Osteocyte (in vitro differentiated cells): ENCODE results near the gene SH2D3A. TPM values are rescaled to one million over a fixed set of nuclear protein-coding genes. Genes with fewer than 3 reads are reported as not detected.
"Not testable (repeated sequence)": the region's sequence is repeated elsewhere in the genome, so short reads cannot be mapped to it uniquely, and the experiment has no call there.

Experiments used
- DNase-seq: peaks from one replicate; pipeline ENCODE4 v3.0.0; 2021; ENCODE audit warnings: mixed read lengths; ENCODE audit not compliant: unreplicated experiment; ENCODE audit errors: extremely low spot score
- H3K27ac Mint-ChIP-seq: one replicate; pipeline ENCODE4 v1.8.0; 2021; ENCODE audit warnings: mild to moderate bottlenecking, mixed read lengths; ENCODE audit not compliant: unreplicated experiment
- H3K27me3 Mint-ChIP-seq: one replicate; pipeline ENCODE4 v1.8.0; 2021; ENCODE audit warnings: mixed read lengths; ENCODE audit not compliant: unreplicated experiment
- H3K36me3 Mint-ChIP-seq: one replicate; pipeline ENCODE4 v1.8.0; 2021; ENCODE audit warnings: mixed read lengths; ENCODE audit not compliant: unreplicated experiment
- H3K4me1 Mint-ChIP-seq: one replicate; pipeline ENCODE4 v1.8.0; 2021; ENCODE audit warnings: mixed read lengths; ENCODE audit not compliant: unreplicated experiment
- H3K4me3 Mint-ChIP-seq: one replicate; pipeline ENCODE4 v1.8.0; 2021; ENCODE audit warnings: mild to moderate bottlenecking, moderate library complexity, mixed read lengths; ENCODE audit not compliant: unreplicated experiment
- H3K9me3 Mint-ChIP-seq: one replicate; pipeline ENCODE4 v1.8.0; 2021; ENCODE audit warnings: mixed read lengths; ENCODE audit not compliant: unreplicated experiment
- total RNA-seq: library from RNA; stranded (reverse); gene quantifications from 2 replicates; pipeline ENCODE4 v1.2.1, GENCODE V29; 2021
- TF ChIP-seq, protein P1 (sequence below): fragments of 200-600 bp; sonication (generic); IDR thresholded peaks from 2 replicates; pipeline ENCODE4 v1.5.0; 2021; ENCODE audit warnings: antibody characterized with exemption, mild to moderate bottlenecking, moderate library complexity

The SH2D3A gene
- total RNA-seq, 1 donor from 2014 or later, result not detected

DNA sequence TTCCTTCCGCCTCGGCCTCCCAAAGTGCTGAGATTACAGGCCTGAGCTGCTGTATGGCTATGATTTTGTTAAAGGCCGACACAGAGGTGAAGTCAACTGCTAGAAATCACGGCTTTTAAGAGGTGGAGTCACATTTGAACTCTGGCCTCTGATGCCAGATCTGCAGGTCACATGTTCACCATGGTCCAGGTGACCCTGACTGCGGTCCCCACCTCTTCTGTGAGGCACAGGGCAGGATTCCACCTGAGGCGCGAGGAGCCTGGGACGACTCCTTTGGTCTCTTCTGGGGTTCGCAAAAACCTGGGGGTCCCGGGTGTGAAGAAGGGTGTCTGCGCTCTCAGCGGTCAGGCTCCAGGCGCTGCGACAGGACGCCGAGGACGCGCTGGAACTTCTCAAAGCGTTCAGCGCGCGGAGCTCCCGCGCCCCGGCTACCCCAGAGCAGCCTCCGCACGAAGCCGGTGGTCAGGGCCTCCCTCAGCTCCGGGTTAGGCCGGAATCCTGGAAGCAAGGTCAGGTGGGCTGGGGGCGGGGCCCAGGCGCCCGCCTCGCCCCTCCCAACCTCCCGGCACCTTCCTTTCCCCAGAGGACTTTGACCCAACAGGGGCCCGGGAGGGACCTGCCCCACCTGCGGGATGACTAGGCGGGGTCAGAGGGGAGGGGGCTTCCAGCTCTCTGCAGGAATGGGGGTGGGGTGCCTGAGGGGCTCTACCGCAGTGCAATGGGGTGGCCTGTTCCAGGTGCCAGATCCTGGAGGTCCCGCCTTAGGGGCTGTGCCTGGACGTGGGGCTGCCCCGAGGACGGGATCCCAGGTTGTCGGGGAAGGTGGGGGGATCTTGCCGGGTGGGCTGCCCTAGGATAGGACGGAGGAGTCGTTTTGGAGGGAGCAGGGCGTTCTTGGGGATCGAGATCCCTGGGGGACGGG, 14.7 kb downstream of the SH2D3A start:
- Mint-ChIP-seq H3K36me3 (peaks cover 20% of the 10 kb centered on the region), H3K4me3 (peak overlapping the region; percentile 68), H3K4me1 (peaks cover 15% of the 10 kb centered on the region), H3K27me3 (no peaks in the 10 kb centered on the region), H3K9me3 (no peaks in the 10 kb centered on the region), H3K27ac (no peak overlapping the region)
- TF ChIP-seq, protein P1, sequence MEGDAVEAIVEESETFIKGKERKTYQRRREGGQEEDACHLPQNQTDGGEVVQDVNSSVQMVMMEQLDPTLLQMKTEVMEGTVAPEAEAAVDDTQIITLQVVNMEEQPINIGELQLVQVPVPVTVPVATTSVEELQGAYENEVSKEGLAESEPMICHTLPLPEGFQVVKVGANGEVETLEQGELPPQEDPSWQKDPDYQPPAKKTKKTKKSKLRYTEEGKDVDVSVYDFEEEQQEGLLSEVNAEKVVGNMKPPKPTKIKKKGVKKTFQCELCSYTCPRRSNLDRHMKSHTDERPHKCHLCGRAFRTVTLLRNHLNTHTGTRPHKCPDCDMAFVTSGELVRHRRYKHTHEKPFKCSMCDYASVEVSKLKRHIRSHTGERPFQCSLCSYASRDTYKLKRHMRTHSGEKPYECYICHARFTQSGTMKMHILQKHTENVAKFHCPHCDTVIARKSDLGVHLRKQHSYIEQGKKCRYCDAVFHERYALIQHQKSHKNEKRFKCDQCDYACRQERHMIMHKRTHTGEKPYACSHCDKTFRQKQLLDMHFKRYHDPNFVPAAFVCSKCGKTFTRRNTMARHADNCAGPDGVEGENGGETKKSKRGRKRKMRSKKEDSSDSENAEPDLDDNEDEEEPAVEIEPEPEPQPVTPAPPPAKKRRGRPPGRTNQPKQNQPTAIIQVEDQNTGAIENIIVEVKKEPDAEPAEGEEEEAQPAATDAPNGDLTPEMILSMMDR, result no peak
- DNase-seq, result no peak

DNA sequence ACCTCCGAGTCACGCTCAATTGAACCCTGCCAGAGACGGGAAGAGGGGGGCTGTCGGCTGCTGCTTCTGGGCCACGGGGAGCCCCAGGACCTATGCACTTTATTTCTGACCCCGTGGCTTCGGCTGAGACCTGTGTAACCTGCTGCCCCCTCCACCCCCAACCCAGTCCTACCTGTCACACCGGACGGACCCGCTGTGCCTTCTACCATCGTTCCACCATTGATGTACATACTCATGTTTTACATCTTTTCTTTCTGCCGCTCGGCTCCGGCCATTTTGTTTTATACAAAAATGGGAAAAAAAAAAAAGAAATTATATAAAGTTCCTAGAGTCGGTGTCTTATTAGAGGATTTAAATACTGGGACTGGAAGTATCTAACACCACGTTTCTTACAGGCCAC, 16.0 kb downstream of the SH2D3A start:
- TF ChIP-seq, protein P1, result no peak
- DNase-seq, result no peak
- Mint-ChIP-seq H3K27ac (no peak overlapping the region), H3K4me1 (peaks cover 15% of the 10 kb centered on the region), H3K27me3 (no peaks in the 10 kb centered on the region), H3K4me3 (no peak overlapping the region), H3K36me3 (peaks cover 29% of the 10 kb centered on the region), H3K9me3 (no peaks in the 10 kb centered on the region)

DNA sequence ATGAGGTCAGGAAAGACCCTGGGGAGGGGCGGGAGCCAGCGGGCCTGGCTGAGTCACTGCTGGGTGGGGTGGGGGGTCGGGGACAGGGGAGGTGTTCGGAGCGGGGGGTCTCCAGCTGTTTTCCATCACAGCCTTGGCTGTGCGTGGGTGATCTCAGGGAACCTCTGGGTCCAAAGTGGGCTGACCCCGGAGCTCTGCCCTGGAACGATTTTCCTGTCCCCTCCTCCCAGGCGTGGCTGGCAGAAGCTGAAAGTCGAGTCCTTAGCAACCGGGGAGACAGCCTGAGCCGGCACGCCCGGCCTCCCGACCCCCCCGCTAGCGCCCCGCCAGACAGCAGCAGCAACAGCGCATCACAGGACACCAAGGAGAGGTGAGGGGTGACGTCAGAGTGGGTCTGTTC, 17.2 kb downstream of the SH2D3A start:
- Mint-ChIP-seq H3K36me3 (peaks cover 31% of the 10 kb centered on the region), H3K27ac (no peak overlapping the region), H3K4me3 (no peak overlapping the region), H3K9me3 (no peaks in the 10 kb centered on the region), H3K27me3 (no peaks in the 10 kb centered on the region), H3K4me1 (peaks cover 22% of the 10 kb centered on the region)
- TF ChIP-seq, protein P1, result no peak
- no peak for DNase-seq

DNA sequence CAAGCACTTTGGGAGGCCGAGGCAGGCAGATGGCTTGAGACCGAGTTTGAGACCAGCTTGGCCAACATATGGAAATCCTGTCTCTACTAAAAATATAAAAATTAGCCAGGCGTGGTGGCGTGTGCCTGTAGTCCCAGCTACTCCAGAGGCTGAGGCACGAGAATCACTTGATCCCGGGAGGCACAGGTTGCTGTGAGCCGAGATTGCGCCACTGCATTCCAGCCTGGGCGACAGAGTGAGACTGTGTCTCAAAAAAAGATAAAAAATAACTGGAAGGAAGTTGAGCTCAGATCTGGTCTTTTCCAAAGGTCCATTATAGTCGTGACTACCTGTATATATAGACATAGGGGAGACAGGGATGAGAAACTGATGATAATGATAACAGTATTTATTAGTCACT, 18.7 kb downstream of the SH2D3A start:
- H3K4me3 Mint-ChIP-seq, H3K9me3 Mint-ChIP-seq, H3K27me3 Mint-ChIP-seq, H3K27ac Mint-ChIP-seq, DNase-seq: not testable (repeated sequence)
- peaks cover 35% of the 10 kb centered on the region for H3K4me1 Mint-ChIP-seq
- peaks cover 34% of the 10 kb centered on the region for H3K36me3 Mint-ChIP-seq

DNA sequence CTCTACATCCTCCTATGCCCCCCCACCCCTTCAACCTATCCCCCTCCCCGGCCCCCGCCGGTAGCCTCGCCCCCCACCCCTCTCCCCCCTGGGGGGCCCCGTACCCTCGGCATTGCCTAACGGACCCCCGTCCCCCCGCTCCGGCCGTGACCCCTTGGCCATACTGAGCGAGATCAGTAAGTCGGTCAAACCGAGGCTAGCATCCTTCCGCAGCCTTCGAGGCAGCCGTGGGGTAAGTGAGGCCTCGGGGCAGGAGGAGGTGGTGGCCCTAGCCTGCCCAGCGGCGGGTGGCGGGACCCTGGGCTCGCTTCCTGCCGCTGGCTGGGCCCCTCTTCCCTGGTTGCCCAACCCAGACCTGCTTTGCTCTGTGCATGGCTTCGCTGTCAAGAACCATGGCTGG, 21.3 kb downstream of the SH2D3A start:
- Mint-ChIP-seq H3K4me3 (no peak overlapping the region), H3K4me1 (peaks cover 50% of the 10 kb centered on the region), H3K36me3 (peaks cover 33% of the 10 kb centered on the region), H3K27ac (peak overlapping the region; percentile 93), H3K9me3 (no peaks in the 10 kb centered on the region), H3K27me3 (no peaks in the 10 kb centered on the region)
- no peak for DNase-seq
- TF ChIP-seq, protein P1, result no peak
